Neuronal stem cell (in vitro differentiated cells): ENCODE data around the gene ADAMTS17.

Source experiments
- DNase-seq: peaks from one replicate; pipeline ENCODE4 v3.0.0-alpha.2; 2013; ENCODE audit warnings: low spot score
- H2AFZ ChIP-seq: one replicate; pipeline ENCODE4 v1.6.1; 2013; ENCODE audit warnings: mild to moderate bottlenecking, low read length, inconsistent platforms
- H2AK5ac ChIP-seq: 2 replicates; pipeline ENCODE4 v1.6.1; 2013; ENCODE audit warnings: low read depth, mild to moderate bottlenecking, inconsistent platforms, low read length, moderate library complexity, mixed read lengths
- H2BK120ac ChIP-seq: 2 replicates; pipeline ENCODE4 v1.6.1; 2013; ENCODE audit warnings: low read depth, mild to moderate bottlenecking, inconsistent platforms, low read length, moderate library complexity, mixed read lengths
- H2BK12ac ChIP-seq: one replicate; pipeline ENCODE4 v1.6.1; 2013; ENCODE audit warnings: low read length, inconsistent platforms
- H2BK15ac ChIP-seq: 2 replicates; pipeline ENCODE4 v1.6.1; 2013; ENCODE audit warnings: mild to moderate bottlenecking, low read length, inconsistent platforms, mixed read lengths
- H2BK5ac ChIP-seq: one replicate; pipeline ENCODE4 v1.6.1; 2013; ENCODE audit warnings: inconsistent platforms, mild to moderate bottlenecking, low read length, moderate library complexity
- H3K14ac ChIP-seq: one replicate; pipeline ENCODE4 v1.6.1; 2013; ENCODE audit warnings: low read length, inconsistent platforms
- H3K18ac ChIP-seq: 2 replicates; pipeline ENCODE4 v1.6.1; 2013; ENCODE audit warnings: low read length, inconsistent platforms
- H3K23ac ChIP-seq: 2 replicates; pipeline ENCODE4 v1.6.1; 2013; ENCODE audit warnings: low read depth, mild to moderate bottlenecking, mixed read lengths, low read length, inconsistent platforms; ENCODE audit not compliant: poor library complexity
- H3K27ac ChIP-seq: replicated peaks from 3 replicates; pipeline ENCODE4 v1.5.1; 2013; ENCODE audit warnings: low read length, inconsistent platforms
- H3K27me3 ChIP-seq, 3 experiments: 2 replicates each; pipeline ENCODE4 v1.6.1; 2013; ENCODE audit warnings: low read length in 3 of 3, mild to moderate bottlenecking in 2 of 3, inconsistent platforms in 1 of 3, low read depth in 1 of 3, mixed read lengths in 1 of 3, moderate library complexity in 1 of 3; ENCODE audit not compliant: control insufficient read depth in 3 of 3, insufficient read depth in 3 of 3
- H3K36me3 ChIP-seq, 2 donors: replicated peaks in 1 of 2; 2 replicates each; pipeline ENCODE4 v1.6.1; 2013; ENCODE audit warnings: low read length in 2 of 2; ENCODE audit not compliant: control insufficient read depth in 2 of 2, insufficient read depth in 2 of 2
- H3K4ac ChIP-seq: 2 replicates; pipeline ENCODE4 v1.6.1; 2013; ENCODE audit warnings: inconsistent platforms, mild to moderate bottlenecking, low read length, moderate library complexity
- H3K4me1 ChIP-seq, 2 donors: 1 replicate in 1 of 2; 2 replicates in 1 of 2; pipeline ENCODE4 v1.6.1; 2013; ENCODE audit warnings: low read length in 2 of 2, low read depth in 1 of 2; ENCODE audit not compliant: control insufficient read depth in 2 of 2, insufficient read depth in 1 of 2
- H3K4me2 ChIP-seq: one replicate; pipeline ENCODE4 v1.6.1; 2013; ENCODE audit warnings: mild to moderate bottlenecking, low read length, inconsistent platforms; ENCODE audit not compliant: insufficient read depth, poor library complexity, severe bottlenecking
- H3K4me3 ChIP-seq, 2 donors: 2 replicates each; pipeline ENCODE4 v1.5.1; 2013; ENCODE audit warnings: low read length in 2 of 2, mild to moderate bottlenecking in 2 of 2, inconsistent platforms in 1 of 2, moderate library complexity in 1 of 2
- H3K79me1 ChIP-seq: one replicate; pipeline ENCODE4 v1.6.1; 2013; ENCODE audit warnings: low read depth, mild to moderate bottlenecking, inconsistent platforms, low read length, moderate library complexity
- H3K9ac ChIP-seq: one replicate; pipeline ENCODE4 v1.6.1; 2013; ENCODE audit warnings: mild to moderate bottlenecking, low read depth, low read length, inconsistent platforms; ENCODE audit not compliant: poor library complexity
- H3K9me3 ChIP-seq, 2 donors: replicated peaks in 1 of 2; 2 replicates each; pipeline versions ENCODE3 to v1.6.1; 2013; ENCODE audit warnings: low read length in 2 of 2, mild to moderate bottlenecking in 2 of 2, inconsistent platforms in 1 of 2, low read depth in 1 of 2, mixed read lengths in 1 of 2, moderate library complexity in 1 of 2; ENCODE audit not compliant: control insufficient read depth in 2 of 2, insufficient read depth in 1 of 2
- H4K8ac ChIP-seq: one replicate; pipeline ENCODE4 v1.6.1; 2013; ENCODE audit warnings: low read depth, mild to moderate bottlenecking, inconsistent platforms, low read length, moderate library complexity
- H4K91ac ChIP-seq: one replicate; pipeline ENCODE4 v1.6.1; 2013; ENCODE audit warnings: low read length, low read depth, mild to moderate bottlenecking, inconsistent platforms; ENCODE audit not compliant: poor library complexity
- WGBS, 2 donors: extraction: QIAGEN DNeasy Blood & Tissue Kit; methylation state at CpG; one replicate each; pipeline ENCODE4 v1.1.7; 2013; ENCODE audit warnings: missing lambda C conversion rate in 2 of 2, mixed read lengths in 1 of 2; ENCODE audit not compliant: insufficient read length in 2 of 2, insufficient replicate concordance in 1 of 2; ENCODE audit errors: extremely low coverage in 2 of 2; 5-methylcytosine and 5-hydroxymethylcytosine counted together

Gene ADAMTS17

DNA sequence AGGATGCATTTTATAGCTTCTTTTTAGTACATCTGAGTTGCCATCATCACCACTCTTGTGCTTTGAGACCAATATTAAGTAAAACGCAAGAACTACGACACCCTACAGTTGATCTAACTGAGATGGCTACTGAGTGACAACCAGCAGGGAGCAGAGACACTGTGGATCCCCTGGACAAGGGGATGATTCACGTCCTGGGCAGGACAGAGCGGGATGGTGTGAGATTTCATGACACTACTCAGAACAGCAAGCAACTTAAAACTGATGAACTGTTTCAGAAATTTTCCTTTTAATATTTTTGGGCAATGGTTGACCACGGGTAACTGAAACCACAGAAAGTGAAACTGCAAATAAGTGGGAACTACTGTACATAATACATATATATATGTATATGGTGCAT is 299.2 kb downstream of the ADAMTS17 start:
- Histone ChIP-seq H4K8ac (no peak overlapping the region), H3K23ac (no peak overlapping the region), H3K27ac (no peak overlapping the region), H2BK12ac (no peak overlapping the region), H3K14ac (no peak overlapping the region), H3K4me3 (no peak overlapping the region), H3K9ac (no peak overlapping the region), H3K9me3 (no peaks in the 10 kb centered on the region), H2AK5ac (no peak overlapping the region), H3K18ac (no peak overlapping the region), H3K4ac (no peak overlapping the region), H4K91ac (no peak overlapping the region), H3K36me3 (no peaks in the 10 kb centered on the region), H2AFZ (no peak overlapping the region), H2BK15ac (no peak overlapping the region), H3K4me2 (no peak overlapping the region), H3K27me3 (no peaks in the 10 kb centered on the region), H2BK120ac (no peak overlapping the region), H3K4me1 (no peaks in the 10 kb centered on the region), H3K79me1 (no peaks in the 10 kb centered on the region), H2BK5ac (no peak overlapping the region)
- WGBS, 2 donors = no CpG with 5 or more reads among the region's 5 CpGs
- no peak for DNase-seq

- DNase-seq = no peak
- Histone ChIP-seq H3K4me2 (no peak overlapping the region), H3K27ac (no peak overlapping the region), H3K9ac (no peak overlapping the region), H4K91ac (no peak overlapping the region), H2BK12ac (no peak overlapping the region), H3K79me1 (no peaks in the 10 kb centered on the region), H3K9me3 (no peaks in the 10 kb centered on the region), H2BK5ac (no peak overlapping the region), H2BK120ac (no peak overlapping the region), H3K4me3 (no peak overlapping the region), H4K8ac (no peak overlapping the region), H2AFZ (no peak overlapping the region), H3K4me1 (no peaks in the 10 kb centered on the region), H3K23ac (no peak overlapping the region), H3K27me3 (no peaks in the 10 kb centered on the region), H2AK5ac (no peak overlapping the region), H3K18ac (no peak overlapping the region), H3K4ac (no peak overlapping the region), H3K14ac (no peak overlapping the region), H2BK15ac (no peak overlapping the region), H3K36me3 (no peaks in the 10 kb centered on the region)
- no CpG with 5 or more reads among the region's 6 CpGs for WGBS, 2 donors
Measured at GRCh38 chr15:100041127-100041828, 300.5 kb downstream of the ADAMTS17 start.

GRCh38 chr15:100039994-100040393 is 301.8 kb downstream of the ADAMTS17 start:
- Histone ChIP-seq H3K36me3 (no peaks in the 10 kb centered on the region), H4K8ac (no peak overlapping the region), H2AK5ac (no peak overlapping the region), H4K91ac (no peak overlapping the region), H2BK15ac (no peak overlapping the region), H2BK120ac (no peak overlapping the region), H3K18ac (no peak overlapping the region), H3K79me1 (no peaks in the 10 kb centered on the region), H2AFZ (no peak overlapping the region), H3K9ac (no peak overlapping the region), H3K4me2 (no peak overlapping the region), H3K23ac (no peak overlapping the region), H3K14ac (no peak overlapping the region), H3K4me3 (no peak overlapping the region), H2BK12ac (no peak overlapping the region), H3K27ac (no peak overlapping the region), H3K4me1 (no peaks in the 10 kb centered on the region), H3K9me3 (no peaks in the 10 kb centered on the region), H3K27me3 (no peaks in the 10 kb centered on the region), H3K4ac (no peak overlapping the region), H2BK5ac (no peak overlapping the region)
- no CpG with 5 or more reads among the region's 5 CpGs for WGBS, 2 donors
- DNase-seq = no peak

- no peak overlapping the region for H3K9ac ChIP-seq
- no peak overlapping the region for H2BK120ac ChIP-seq
- no peak overlapping the region for H3K4me2 ChIP-seq
- H3K4ac ChIP-seq = no peak overlapping the region
- no peak overlapping the region for H2AFZ ChIP-seq
- no peaks in the 10 kb centered on the region for H3K36me3 ChIP-seq
- no CpG with 5 or more reads among the region's 5 CpGs for WGBS, 2 donors
- no peak overlapping the region for H4K8ac ChIP-seq
- no peak overlapping the region for H2BK5ac ChIP-seq
- H3K23ac ChIP-seq = no peak overlapping the region
- H2BK12ac ChIP-seq = no peak overlapping the region
- no peak overlapping the region for H3K14ac ChIP-seq
- no peaks in the 10 kb centered on the region for H3K79me1 ChIP-seq
- no peak overlapping the region for H3K4me3 ChIP-seq
- no peaks in the 10 kb centered on the region for H3K9me3 ChIP-seq
- H4K91ac ChIP-seq = no peak overlapping the region
- no peak overlapping the region for H2AK5ac ChIP-seq
- H3K18ac ChIP-seq = no peak overlapping the region
- no peaks in the 10 kb centered on the region for H3K4me1 ChIP-seq
- H3K27ac ChIP-seq = no peak overlapping the region
- no peaks in the 10 kb centered on the region for H3K27me3 ChIP-seq
- no peak overlapping the region for H2BK15ac ChIP-seq
- DNase-seq = no peak
Measured at GRCh38 chr15:100038736-100039135, 303.0 kb downstream of the ADAMTS17 start.
